ENCODE measurements around the gene MIOX.

GRCh38 chr22:50481440-50482106 is 5.1 kb upstream of the MIOX start, which contains the start of gene ADM2:
- no peak for TF ChIP-seq CTCF (IDR thresholded peaks at IDR 0.05)
- no peak for TF ChIP-seq POLR2A (IDR thresholded peaks at IDR 0.05)

Measured in uterus (tissue), 2 donors.